GM12878 (cell line): ENCODE measurements around the gene ERCC4.

Experiments
- BACH1 ChIP-seq: fragments of 450-650 bp; IDR thresholded peaks from 2 replicates; pipeline ENCODE4 v1.6.1; 2017; ENCODE audit warnings: mild to moderate bottlenecking, borderline replicate concordance
- TF ChIP-seq, protein P1 (sequence below): fragments of 450-650 bp; IDR thresholded peaks from 2 replicates; pipeline ENCODE4 v1.6.1; 2018; ENCODE audit warnings: mild to moderate bottlenecking, low read depth, moderate library complexity; ENCODE audit not compliant: partially characterized antibody
- TF ChIP-seq, protein P2 (sequence below), 3 experiments: IDR thresholded peaks in 2 of 3; conservative IDR thresholded peaks in 1 of 3; 2 replicates each; pipeline ENCODE4 v1.5.1; 2011; ENCODE audit warnings: low read depth in 3 of 3, low read length in 3 of 3, mild to moderate bottlenecking in 3 of 3, control low read depth in 2 of 3, moderate library complexity in 2 of 3, inconsistent platforms in 1 of 3, mixed read lengths in 1 of 3; ENCODE audit not compliant: control insufficient read depth in 2 of 3, insufficient read depth in 1 of 3; ENCODE audit errors: extremely low read depth in 1 of 3

DNA sequence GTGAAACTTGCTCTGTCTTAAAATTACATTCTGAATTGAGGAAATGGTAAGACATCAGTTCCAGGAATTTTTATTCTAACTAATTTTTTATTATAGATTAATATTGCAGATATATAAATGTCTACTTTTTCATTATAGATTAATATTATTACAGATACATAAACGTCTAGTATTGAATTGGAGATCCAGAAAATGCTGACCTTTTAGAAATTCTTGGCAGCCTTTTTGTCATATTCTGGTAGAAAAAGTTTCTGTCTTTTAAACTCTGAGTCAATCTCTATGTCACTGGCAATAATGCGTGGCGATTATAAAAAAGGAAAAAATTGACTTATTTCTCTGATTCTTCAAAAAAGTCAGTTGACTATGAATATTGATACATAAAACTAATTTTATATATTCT is 8.7 kb downstream of the ERCC4 start:
- TF ChIP-seq, protein P1, sequence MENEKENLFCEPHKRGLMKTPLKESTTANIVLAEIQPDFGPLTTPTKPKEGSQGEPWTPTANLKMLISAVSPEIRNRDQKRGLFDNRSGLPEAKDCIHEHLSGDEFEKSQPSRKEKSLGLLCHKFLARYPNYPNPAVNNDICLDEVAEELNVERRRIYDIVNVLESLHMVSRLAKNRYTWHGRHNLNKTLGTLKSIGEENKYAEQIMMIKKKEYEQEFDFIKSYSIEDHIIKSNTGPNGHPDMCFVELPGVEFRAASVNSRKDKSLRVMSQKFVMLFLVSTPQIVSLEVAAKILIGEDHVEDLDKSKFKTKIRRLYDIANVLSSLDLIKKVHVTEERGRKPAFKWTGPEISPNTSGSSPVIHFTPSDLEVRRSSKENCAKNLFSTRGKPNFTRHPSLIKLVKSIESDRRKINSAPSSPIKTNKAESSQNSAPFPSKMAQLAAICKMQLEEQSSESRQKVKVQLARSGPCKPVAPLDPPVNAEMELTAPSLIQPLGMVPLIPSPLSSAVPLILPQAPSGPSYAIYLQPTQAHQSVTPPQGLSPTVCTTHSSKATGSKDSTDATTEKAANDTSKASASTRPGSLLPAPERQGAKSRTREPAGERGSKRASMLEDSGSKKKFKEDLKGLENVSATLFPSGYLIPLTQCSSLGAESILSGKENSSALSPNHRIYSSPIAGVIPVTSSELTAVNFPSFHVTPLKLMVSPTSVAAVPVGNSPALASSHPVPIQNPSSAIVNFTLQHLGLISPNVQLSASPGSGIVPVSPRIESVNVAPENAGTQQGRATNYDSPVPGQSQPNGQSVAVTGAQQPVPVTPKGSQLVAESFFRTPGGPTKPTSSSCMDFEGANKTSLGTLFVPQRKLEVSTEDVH: no peak
- TF ChIP-seq, protein P2, sequence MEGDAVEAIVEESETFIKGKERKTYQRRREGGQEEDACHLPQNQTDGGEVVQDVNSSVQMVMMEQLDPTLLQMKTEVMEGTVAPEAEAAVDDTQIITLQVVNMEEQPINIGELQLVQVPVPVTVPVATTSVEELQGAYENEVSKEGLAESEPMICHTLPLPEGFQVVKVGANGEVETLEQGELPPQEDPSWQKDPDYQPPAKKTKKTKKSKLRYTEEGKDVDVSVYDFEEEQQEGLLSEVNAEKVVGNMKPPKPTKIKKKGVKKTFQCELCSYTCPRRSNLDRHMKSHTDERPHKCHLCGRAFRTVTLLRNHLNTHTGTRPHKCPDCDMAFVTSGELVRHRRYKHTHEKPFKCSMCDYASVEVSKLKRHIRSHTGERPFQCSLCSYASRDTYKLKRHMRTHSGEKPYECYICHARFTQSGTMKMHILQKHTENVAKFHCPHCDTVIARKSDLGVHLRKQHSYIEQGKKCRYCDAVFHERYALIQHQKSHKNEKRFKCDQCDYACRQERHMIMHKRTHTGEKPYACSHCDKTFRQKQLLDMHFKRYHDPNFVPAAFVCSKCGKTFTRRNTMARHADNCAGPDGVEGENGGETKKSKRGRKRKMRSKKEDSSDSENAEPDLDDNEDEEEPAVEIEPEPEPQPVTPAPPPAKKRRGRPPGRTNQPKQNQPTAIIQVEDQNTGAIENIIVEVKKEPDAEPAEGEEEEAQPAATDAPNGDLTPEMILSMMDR (IDR thresholded peaks at IDR 0.05 in 2 of 3, conservative IDR thresholded peaks at IDR 0.05 in 1 of 3; ENCODE audit: control insufficient read depth in 2 of 3, extremely low read depth in 1 of 3, insufficient read depth in 1 of 3, low read depth in 3 of 3, low read length in 3 of 3): no peak
- TF ChIP-seq BACH1: no peak
